Chondrocyte (in vitro differentiated cells): Measurements from ENCODE around the gene NCBP3. TPM values are rescaled to one million over a fixed set of nuclear protein-coding genes. Genes with fewer than 3 reads are reported as not detected.
"Not testable (repeated sequence)": the region's sequence is repeated elsewhere in the genome, so short reads cannot be mapped to it uniquely, and the experiment has no call there.

Experiments
- DNase-seq: peaks from one replicate; pipeline ENCODE4 v3.0.0; 2021; ENCODE audit warnings: mixed read lengths, low spot score
- H3K27ac Mint-ChIP-seq: one replicate; pipeline ENCODE4 v1.8.0; 2021; ENCODE audit warnings: mild to moderate bottlenecking, moderate library complexity, mixed read lengths; ENCODE audit not compliant: unreplicated experiment
- H3K27me3 Mint-ChIP-seq: 2 replicates; pipeline ENCODE4 v1.8.0; 2021; ENCODE audit warnings: low read depth, mixed read lengths
- H3K36me3 Mint-ChIP-seq: 2 replicates; pipeline ENCODE4 v1.8.0; 2021; ENCODE audit warnings: low read depth, mixed read lengths
- H3K4me1 Mint-ChIP-seq: 2 replicates; pipeline ENCODE4 v1.8.0; 2021; ENCODE audit warnings: low read depth, mild to moderate bottlenecking, mixed read lengths
- H3K4me3 Mint-ChIP-seq: one replicate; pipeline ENCODE4 v1.8.0; 2021; ENCODE audit warnings: mild to moderate bottlenecking, moderate library complexity, mixed read lengths; ENCODE audit not compliant: unreplicated experiment
- H3K9me3 Mint-ChIP-seq: 2 replicates; pipeline ENCODE4 v1.8.0; 2021; ENCODE audit warnings: low read depth, mixed read lengths
- CTCF ChIP-seq: fragments of 200-600 bp; sonication (generic); IDR thresholded peaks from 2 replicates; pipeline ENCODE4 v1.5.0; 2021; ENCODE audit warnings: antibody characterized with exemption, mild to moderate bottlenecking, moderate library complexity
- total RNA-seq: library from RNA; stranded (reverse); gene quantifications from 3 replicates; pipeline ENCODE4 v1.2.1, GENCODE V29; 2021

NCBP3 gene
- total RNA-seq, 1 donor from 2014 or later = 33.7 TPM

- no peak for DNase-seq
- Mint-ChIP-seq H3K9me3 (no peaks in the 10 kb centered on the region), H3K4me1 (peaks cover 31% of the 10 kb centered on the region), H3K36me3 (no peaks in the 10 kb centered on the region), H3K4me3 (no peak overlapping the region), H3K27ac (no peak overlapping the region), H3K27me3 (no peaks in the 10 kb centered on the region)
- TF ChIP-seq CTCF = no peak
These were observed 53.6 kb downstream of the NCBP3 start for GRCh38 chr17:3792481-3792880.

GRCh38 chr17:3788200-3788599, 57.8 kb downstream of the NCBP3 start:
- Mint-ChIP-seq H3K36me3 (no peaks in the 10 kb centered on the region), H3K9me3 (no peaks in the 10 kb centered on the region), H3K4me1 (peaks cover 10% of the 10 kb centered on the region), H3K27me3 (no peaks in the 10 kb centered on the region), H3K27ac (no peak overlapping the region), H3K4me3 (no peak overlapping the region)
- no peak for DNase-seq
- TF ChIP-seq CTCF = no peak

- H3K27ac Mint-ChIP-seq, H3K27me3 Mint-ChIP-seq, DNase-seq, H3K9me3 Mint-ChIP-seq, H3K4me3 Mint-ChIP-seq, H3K36me3 Mint-ChIP-seq, H3K4me1 Mint-ChIP-seq: not testable (repeated sequence)
These were observed 60.7 kb downstream of the NCBP3 start for GRCh38 chr17:3785323-3785722.

- Mint-ChIP-seq H3K27me3 (no peaks in the 10 kb centered on the region), H3K9me3 (no peaks in the 10 kb centered on the region), H3K36me3 (no peaks in the 10 kb centered on the region), H3K4me1 (no peaks in the 10 kb centered on the region), H3K27ac (no peak overlapping the region), H3K4me3 (no peak overlapping the region)
- no peak for TF ChIP-seq CTCF
- no peak for DNase-seq
These were observed 63.3 kb downstream of the NCBP3 start for GRCh38 chr17:3782751-3783150.

- no peak for DNase-seq
- TF ChIP-seq CTCF = no peak
- H3K4me1 Mint-ChIP-seq = no peaks in the 10 kb centered on the region
- no peaks in the 10 kb centered on the region for H3K36me3 Mint-ChIP-seq
- H3K4me3 Mint-ChIP-seq = no peak overlapping the region
- H3K27me3 Mint-ChIP-seq = no peaks in the 10 kb centered on the region
- no peak overlapping the region for H3K27ac Mint-ChIP-seq
- no peaks in the 10 kb centered on the region for H3K9me3 Mint-ChIP-seq
These were observed 65.1 kb downstream of the NCBP3 start for GRCh38 chr17:3780986-3781385.

- Mint-ChIP-seq H3K36me3 (no peaks in the 10 kb centered on the region), H3K27ac (no peak overlapping the region), H3K27me3 (no peaks in the 10 kb centered on the region), H3K4me3 (no peak overlapping the region), H3K9me3 (no peaks in the 10 kb centered on the region), H3K4me1 (peaks cover 10% of the 10 kb centered on the region)
- DNase-seq = no peak
- TF ChIP-seq CTCF = no peak
These were observed 68.5 kb downstream of the NCBP3 start for GRCh38 chr17:3777366-3778120.
